Neural cell (in vitro differentiated cells): ENCODE measurements around the gene NPIPA5. TPM values are rescaled to one million over a fixed set of nuclear protein-coding genes. Genes with fewer than 3 reads are reported as not detected.
"Not testable (repeated sequence)": the region's sequence is repeated elsewhere in the genome, so short reads cannot be mapped to it uniquely, and the experiment has no call there.

Experiments
- H2AFZ ChIP-seq: fragments of 200-600, 300-800 bp; sonication (generic), shearing (Covaris generic); 2 replicates; pipeline ENCODE4 v1.6.0; 2014; ENCODE audit warnings: low read depth, mild to moderate bottlenecking, antibody characterized with exemption, low read length, moderate library complexity
- H3F3A ChIP-seq: fragments of 200-600 bp; shearing (Covaris generic); 2 replicates; pipeline ENCODE4 v1.6.1; 2016; ENCODE audit warnings: mild to moderate bottlenecking, moderate library complexity, mixed read lengths, antibody characterized with exemption, low read length; ENCODE audit not compliant: insufficient read depth, poor library complexity, severe bottlenecking
- H3K27ac ChIP-seq: fragments of 200-600, 300-800 bp; sonication (generic), shearing (Covaris generic); 2 replicates; pipeline ENCODE4 v1.5.1; 2014; ENCODE audit warnings: mild to moderate bottlenecking, low read length, moderate library complexity
- H3K27me3 ChIP-seq: fragments of 300-800, 200-600 bp; sonication (generic), shearing (Covaris generic); 2 replicates; pipeline ENCODE4 v1.6.0; 2014; ENCODE audit warnings: mild to moderate bottlenecking, low read depth, low read length, moderate library complexity; ENCODE audit not compliant: insufficient read depth
- H3K36me3 ChIP-seq: fragments of 300-800, 200-600 bp; sonication (generic), shearing (Covaris generic); 2 replicates; pipeline ENCODE4 v1.5.1; 2014; ENCODE audit warnings: mild to moderate bottlenecking, antibody characterized with exemption, low read length, moderate library complexity; ENCODE audit not compliant: insufficient read depth
- H3K4me2 ChIP-seq: fragments of 300-800, 200-600 bp; sonication (generic), shearing (Covaris generic); 2 replicates; pipeline ENCODE4 v1.6.0; 2014; ENCODE audit warnings: mild to moderate bottlenecking, low read length
- H3K4me3 ChIP-seq: fragments of 300-800, 200-600 bp; sonication (generic), shearing (Covaris generic); 2 replicates; pipeline ENCODE4 v1.5.1; 2014; ENCODE audit warnings: mild to moderate bottlenecking, low read length, moderate library complexity
- H3K79me2 ChIP-seq: fragments of 200-600 bp; shearing (Covaris generic); replicated peaks from 2 replicates; pipeline ENCODE4 v1.6.0; 2014; ENCODE audit warnings: mild to moderate bottlenecking, low read length, moderate library complexity; ENCODE audit not compliant: insufficient read depth
- H3K9ac ChIP-seq: fragments of 300-800, 200-600 bp; sonication (generic), shearing (Covaris generic); 2 replicates; pipeline ENCODE4 v1.6.1; 2016; ENCODE audit warnings: mild to moderate bottlenecking, low read length, mixed read lengths
- H3K9me2 ChIP-seq: fragments of 200-600 bp; shearing (Covaris generic); 2 replicates; pipeline ENCODE4 v1.6.1; 2016; ENCODE audit warnings: mild to moderate bottlenecking, low read length, mixed read lengths; ENCODE audit not compliant: insufficient read depth
- H3K9me3 ChIP-seq: fragments of 200-600, 300-800 bp; sonication (generic), shearing (Covaris generic); 2 replicates; pipeline ENCODE4 v1.6.1; 2016; ENCODE audit warnings: mild to moderate bottlenecking, mixed run types, low read length, moderate library complexity, mixed read lengths
- H4K20me1 ChIP-seq: fragments of 200-600 bp; shearing (Covaris generic); 2 replicates; pipeline ENCODE4 v1.6.1; 2016; ENCODE audit warnings: mild to moderate bottlenecking, mixed run types; ENCODE audit not compliant: insufficient read depth
- polyA plus RNA-seq: library from polyadenylated mRNA; depleted of rRNA; stranded (reverse); fragments of >200 nt; gene quantifications from 2 replicates; pipeline ENCODE4 v1.2.3, GENCODE V29; 2014

NPIPA5 gene
- polyA plus RNA-seq, 1 donor from 2014 or later: 27.2 TPM

- not testable (repeated sequence) for H3F3A ChIP-seq, H3K4me2 ChIP-seq, H3K79me2 ChIP-seq, H2AFZ ChIP-seq, H3K9me2 ChIP-seq, H3K36me3 ChIP-seq, H3K27ac ChIP-seq, H3K27me3 ChIP-seq, H3K4me3 ChIP-seq, H3K9me3 ChIP-seq, H4K20me1 ChIP-seq, H3K9ac ChIP-seq
Observed at GRCh38 chr16:15338986-15339385, 39.1 kb downstream of the NPIPA5 start.

GRCh38 chr16:15337974-15338605 lies 40.0 kb downstream of the NPIPA5 start:
- not testable (repeated sequence) for H3K4me3 ChIP-seq, H3K9me2 ChIP-seq, H3K27ac ChIP-seq, H3K9ac ChIP-seq, H3K4me2 ChIP-seq, H3F3A ChIP-seq, H2AFZ ChIP-seq, H3K36me3 ChIP-seq, H3K9me3 ChIP-seq, H3K79me2 ChIP-seq, H3K27me3 ChIP-seq, H4K20me1 ChIP-seq

GRCh38 chr16:15335609-15336008 lies 42.5 kb downstream of the NPIPA5 start:
- not testable (repeated sequence) for H4K20me1 ChIP-seq, H3K27ac ChIP-seq, H3K4me3 ChIP-seq, H3K9me3 ChIP-seq, H3K79me2 ChIP-seq, H3K9me2 ChIP-seq, H3K4me2 ChIP-seq, H3F3A ChIP-seq, H3K27me3 ChIP-seq, H3K36me3 ChIP-seq, H3K9ac ChIP-seq, H2AFZ ChIP-seq

GRCh38 chr16:15333969-15334368 lies 44.1 kb downstream of the NPIPA5 start:
- not testable (repeated sequence) for H3F3A ChIP-seq, H2AFZ ChIP-seq, H4K20me1 ChIP-seq, H3K79me2 ChIP-seq, H3K27me3 ChIP-seq, H3K36me3 ChIP-seq, H3K9me3 ChIP-seq, H3K27ac ChIP-seq, H3K4me3 ChIP-seq, H3K4me2 ChIP-seq, H3K9me2 ChIP-seq, H3K9ac ChIP-seq

- H3K4me2 ChIP-seq, H3K27ac ChIP-seq, H3K9me2 ChIP-seq, H3K4me3 ChIP-seq, H3F3A ChIP-seq, H3K9ac ChIP-seq, H3K9me3 ChIP-seq, H3K27me3 ChIP-seq, H3K79me2 ChIP-seq, H2AFZ ChIP-seq, H3K36me3 ChIP-seq, H4K20me1 ChIP-seq: not testable (repeated sequence)
Observed at GRCh38 chr16:15330978-15331377, 47.1 kb downstream of the NPIPA5 start.

- not testable (repeated sequence) for H2AFZ ChIP-seq, H3K9me3 ChIP-seq, H3K9ac ChIP-seq, H3K36me3 ChIP-seq, H3K27me3 ChIP-seq, H3F3A ChIP-seq, H3K4me3 ChIP-seq, H3K79me2 ChIP-seq, H3K4me2 ChIP-seq, H4K20me1 ChIP-seq, H3K9me2 ChIP-seq, H3K27ac ChIP-seq
Observed at GRCh38 chr16:15324954-15325353, 53.1 kb downstream of the NPIPA5 start.

- H3K36me3 ChIP-seq, H3K4me2 ChIP-seq, H4K20me1 ChIP-seq, H3K79me2 ChIP-seq, H3K9me2 ChIP-seq, H3K9me3 ChIP-seq, H3F3A ChIP-seq, H3K27me3 ChIP-seq, H3K9ac ChIP-seq, H3K27ac ChIP-seq, H3K4me3 ChIP-seq, H2AFZ ChIP-seq: not testable (repeated sequence)
Observed at GRCh38 chr16:15323373-15323772, 54.7 kb downstream of the NPIPA5 start.

- not testable (repeated sequence) for H3K9me3 ChIP-seq, H3K4me2 ChIP-seq, H4K20me1 ChIP-seq, H3K9ac ChIP-seq, H3K27me3 ChIP-seq, H3K79me2 ChIP-seq, H3K27ac ChIP-seq, H3K4me3 ChIP-seq, H3K36me3 ChIP-seq, H3F3A ChIP-seq, H2AFZ ChIP-seq, H3K9me2 ChIP-seq
Observed at GRCh38 chr16:15321221-15321620, 56.9 kb downstream of the NPIPA5 start.
